Stimulated activated CD4-positive, alpha-beta T cell treated with anti-CD3 and anti-CD28 coated beads, TNF-alpha, amount 100 ng/mL, for 48 hours (primary cell): ENCODE data around the gene DUSP1.

ENCODE experiments used
- DNase-seq, 3 donors: peaks; one replicate each; pipeline ENCODE4 v3.0.0-alpha.2; 2020; ENCODE audit warnings: low read depth in 3 of 3

Gene DUSP1

GRCh38 chr5:172743112-172743959, 27.7 kb downstream of the DUSP1 start:
- DNase-seq = no peak

DNA sequence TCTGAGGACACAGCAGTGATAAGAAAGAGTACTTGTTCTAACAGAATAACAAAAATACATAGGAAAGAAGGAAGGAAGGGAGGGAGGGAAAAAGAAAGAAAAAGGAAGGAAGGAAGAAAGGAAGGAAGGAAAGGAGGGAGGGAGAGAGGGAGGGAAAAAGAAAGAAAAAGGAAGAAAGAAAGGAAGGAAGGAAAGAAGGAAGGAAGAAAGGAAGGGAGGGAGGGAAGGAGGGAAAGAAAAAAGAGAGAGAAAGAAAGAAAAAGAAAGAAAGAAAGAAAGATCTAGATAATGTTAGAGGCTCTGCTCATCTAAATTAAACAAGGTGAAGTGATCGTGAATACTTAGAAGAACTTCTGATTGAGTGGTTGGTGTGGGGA, 29.8 kb downstream of the DUSP1 start:
- DNase-seq = no peak

DNA sequence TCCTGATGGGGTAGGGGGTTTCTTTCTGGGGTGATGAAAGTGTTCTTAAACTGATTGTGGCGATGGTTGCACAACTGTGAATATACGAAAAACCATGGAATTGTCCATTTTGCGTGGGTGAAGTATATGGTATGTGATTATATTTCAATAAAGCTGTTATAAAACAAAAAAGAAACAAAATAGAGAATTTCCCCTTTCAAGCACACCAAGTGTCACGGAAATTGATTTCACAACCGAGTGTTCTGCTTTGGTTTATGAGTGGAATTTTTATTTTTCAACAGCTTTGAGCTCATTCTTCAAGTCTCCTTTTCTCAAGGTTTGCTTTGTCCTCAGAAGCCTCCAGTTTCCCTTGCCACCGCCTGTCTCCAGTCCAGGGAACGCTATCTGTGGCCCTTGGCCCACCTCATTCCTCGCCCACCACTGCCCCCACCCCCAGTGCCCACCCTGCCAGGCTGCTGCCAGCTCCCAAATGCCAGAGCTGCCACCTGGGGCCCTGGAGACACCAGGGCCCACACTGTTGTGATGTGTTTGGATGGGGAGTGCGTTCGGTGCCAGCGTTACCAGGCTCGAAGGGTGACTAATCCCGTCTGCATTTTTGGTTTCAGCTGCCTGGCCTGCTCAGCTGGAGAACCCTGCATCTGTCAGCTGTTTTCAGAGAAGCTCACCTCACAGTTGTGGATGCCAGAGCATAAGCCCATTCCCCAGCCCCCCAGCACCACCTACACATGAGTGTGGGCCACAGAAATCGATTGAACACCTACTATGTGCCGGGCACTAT, 30.4 kb downstream of the DUSP1 start:
- no peak for DNase-seq

DNA sequence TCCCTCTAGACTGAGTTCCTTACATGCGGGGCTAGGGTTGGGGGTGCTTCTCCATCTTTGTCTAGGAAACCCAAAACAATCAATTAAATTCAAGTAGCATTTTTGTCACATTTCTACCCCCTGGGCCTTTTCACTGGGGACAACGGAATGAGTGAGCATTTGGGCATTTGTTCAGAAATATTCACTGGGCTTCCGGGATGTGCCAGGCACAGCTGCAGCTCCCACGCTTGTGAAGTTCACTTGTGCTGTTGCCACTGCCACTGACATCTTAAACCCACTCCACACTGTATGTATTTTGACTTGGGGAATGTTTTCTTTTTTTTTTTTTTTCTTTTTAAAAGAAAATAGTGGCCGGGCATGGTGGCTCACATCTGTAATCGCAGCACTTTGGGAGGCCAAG, 31.6 kb downstream of the DUSP1 start:
- DNase-seq = no peak

- no peak for DNase-seq
Observed at GRCh38 chr5:172736508-172737135, 34.4 kb downstream of the DUSP1 start.

DNA sequence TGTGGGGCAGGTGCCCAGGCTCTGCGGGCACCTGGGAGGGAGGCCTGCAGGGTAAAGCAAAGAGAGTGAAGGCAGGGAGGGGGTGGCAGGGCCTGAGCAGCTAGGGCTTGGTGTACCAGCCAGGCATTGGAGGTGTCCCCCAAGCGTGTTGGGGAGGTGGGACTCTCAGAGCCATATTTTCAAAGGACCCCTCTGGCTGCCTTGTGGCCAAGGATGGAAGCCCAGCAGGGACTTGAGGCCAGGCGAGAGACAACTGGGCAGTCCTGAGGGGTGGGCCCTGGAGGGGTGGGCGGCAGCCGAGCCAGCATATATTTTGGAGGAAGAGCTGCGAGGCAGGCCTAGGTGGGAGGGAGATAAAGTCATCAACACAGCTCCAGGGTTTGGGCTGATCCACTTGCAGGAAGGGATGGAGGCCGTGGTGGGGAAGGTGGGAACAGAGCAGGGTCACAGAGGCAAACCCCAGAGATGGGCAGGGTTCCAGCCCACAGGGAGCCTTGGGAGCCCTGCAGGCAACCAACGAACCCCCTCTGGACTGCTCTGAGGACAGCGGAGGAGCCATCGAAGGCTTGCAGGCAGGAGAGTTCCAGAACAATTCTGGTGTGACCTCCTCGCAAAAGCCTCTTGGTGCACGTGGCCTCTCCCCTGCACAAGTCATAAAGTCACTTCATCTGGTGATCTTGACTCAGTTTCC, 35.7 kb downstream of the DUSP1 start:
- DNase-seq = no peak

- no peak for DNase-seq
Observed at GRCh38 chr5:172733974-172734346, 37.0 kb downstream of the DUSP1 start.

DNA sequence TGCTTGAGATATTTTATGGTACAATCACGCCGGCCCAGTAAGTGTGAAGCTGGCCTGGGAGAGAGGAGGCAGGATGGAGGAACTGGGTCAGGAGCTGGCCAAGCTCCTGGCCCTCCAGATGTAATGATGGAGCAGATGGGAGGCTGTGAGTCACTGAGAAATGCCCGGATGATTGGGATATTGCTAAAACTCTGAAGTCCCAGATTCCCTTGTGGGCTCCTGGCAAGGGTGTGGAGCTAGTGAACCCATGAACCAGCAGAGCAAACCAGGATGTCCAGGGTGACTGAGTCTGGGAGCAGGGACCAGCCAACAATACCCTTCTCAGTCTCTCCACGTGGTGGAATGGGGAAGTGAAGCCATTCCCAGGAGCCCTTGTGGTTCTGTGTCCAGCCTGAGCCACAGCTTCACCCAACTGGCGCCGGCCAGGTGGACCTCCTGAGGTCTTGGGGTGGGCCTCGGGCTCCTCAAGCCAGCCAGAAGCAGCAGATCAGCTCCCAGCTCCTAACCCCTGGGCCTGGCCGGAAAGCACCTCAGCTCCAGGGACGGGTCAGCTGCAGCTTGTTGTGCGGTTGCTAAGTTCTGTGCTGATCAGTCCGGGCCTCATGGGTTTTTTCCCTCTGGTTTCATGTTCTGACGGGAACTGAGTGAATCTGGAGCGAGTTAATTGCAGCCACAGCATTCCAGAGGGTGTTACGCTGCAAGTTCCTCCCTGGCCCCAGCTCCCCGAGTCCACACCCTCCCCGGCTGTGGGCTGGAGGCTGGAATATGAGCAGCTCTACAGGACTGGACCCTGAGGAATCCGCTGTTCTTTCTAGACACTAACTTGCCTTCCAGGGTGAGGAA, 37.6 kb downstream of the DUSP1 start:
- no peak for DNase-seq

DNA sequence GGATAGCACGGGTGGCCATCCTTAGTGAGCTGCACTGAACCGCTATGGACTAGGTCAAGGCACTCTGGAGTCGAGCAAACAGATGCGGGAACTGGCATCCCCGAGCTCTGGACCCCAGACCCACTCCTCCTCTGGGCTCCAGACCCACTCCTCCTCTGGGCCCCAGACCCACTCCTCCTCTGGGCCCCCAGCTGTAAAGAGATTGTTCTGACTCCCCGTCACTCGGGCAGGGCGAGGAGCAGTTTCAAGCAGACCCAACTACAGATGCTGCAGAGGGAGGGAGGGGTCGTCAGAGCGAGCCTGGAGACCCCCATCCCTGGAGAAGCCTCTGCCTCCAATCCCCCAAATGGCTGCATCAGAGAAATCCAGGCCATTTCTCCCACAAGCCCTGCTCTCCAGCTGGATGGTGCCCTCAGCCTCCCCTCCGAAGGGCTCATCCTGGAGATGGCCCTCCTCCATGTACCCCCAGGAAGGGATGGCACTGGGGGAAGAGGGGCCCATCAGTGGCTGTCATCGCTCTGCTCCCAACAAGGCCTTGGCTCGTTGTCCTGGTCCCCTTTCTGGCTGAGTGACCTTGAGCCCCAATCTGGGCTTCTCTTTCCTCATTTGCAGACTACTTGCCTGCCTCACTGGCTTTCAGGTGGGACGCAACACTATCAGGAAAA, 38.7 kb downstream of the DUSP1 start:
- DNase-seq = no peak

DNA sequence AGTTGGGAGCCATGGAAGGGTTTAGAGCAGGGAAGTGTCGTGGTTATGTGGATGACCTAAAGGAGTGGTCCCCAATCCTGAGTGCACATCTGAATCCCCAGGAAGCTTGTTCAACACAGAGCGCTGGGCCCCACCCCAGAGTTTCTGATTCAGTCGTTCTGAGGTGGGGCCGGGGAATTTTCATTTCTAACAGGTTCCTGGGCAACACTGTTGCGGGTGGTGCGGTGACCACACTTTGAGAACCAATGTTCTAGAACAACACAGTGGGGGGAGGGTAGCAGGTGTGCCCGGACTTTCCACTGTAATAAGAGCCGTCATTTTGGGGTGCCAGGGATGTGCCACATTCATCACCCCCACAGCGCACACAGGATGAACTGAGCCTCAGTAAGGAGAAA, 39.3 kb downstream of the DUSP1 start:
- DNase-seq = no peak

GRCh38 chr5:172730981-172731679, 39.9 kb downstream of the DUSP1 start:
- no peak for DNase-seq

DNA sequence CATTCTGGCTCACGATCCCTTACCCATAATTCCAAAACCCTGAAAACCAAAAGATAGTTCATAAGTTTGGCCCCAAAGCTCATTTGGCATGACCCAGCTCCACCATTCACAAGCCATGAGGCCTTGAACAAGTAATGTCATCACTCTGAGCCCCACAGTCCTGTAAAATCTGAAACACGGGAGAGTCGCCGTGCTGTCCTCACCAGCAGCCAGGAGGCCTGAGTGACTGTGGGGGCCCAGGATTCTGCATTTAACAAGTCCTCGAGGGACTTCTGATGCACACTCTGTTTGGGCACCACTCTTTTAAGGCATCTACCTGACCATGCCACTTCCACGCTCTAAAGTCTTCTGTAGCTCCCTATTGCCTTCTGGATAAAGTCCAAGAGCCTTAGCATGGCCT, 40.8 kb downstream of the DUSP1 start:
- DNase-seq = no peak

GRCh38 chr5:172729588-172729987, 41.4 kb downstream of the DUSP1 start:
- DNase-seq = no peak

- no peak for DNase-seq
Observed at GRCh38 chr5:172728481-172729241, 42.3 kb downstream of the DUSP1 start.

- DNase-seq = no peak
Observed at GRCh38 chr5:172727551-172727950, 43.4 kb downstream of the DUSP1 start.

GRCh38 chr5:172726966-172727365, 44.0 kb downstream of the DUSP1 start:
- DNase-seq = no peak

GRCh38 chr5:172725785-172726184, 45.2 kb downstream of the DUSP1 start:
- no peak for DNase-seq

- no peak for DNase-seq
Observed at GRCh38 chr5:172725273-172725672, 45.7 kb downstream of the DUSP1 start.
